Activated CD4-positive, alpha-beta T cell treated with anti-CD3 and anti-CD28 coated beads for 36 hours (primary cell): ENCODE data around the gene SMIM20. TPM values are rescaled to one million over a fixed set of nuclear protein-coding genes. Genes with fewer than 3 reads are reported as not detected.

Source experiments
- ATAC-seq: fragments of 200-7000 bp; cut with Tn5 transposase; one replicate; pipeline ENCODE4 v1.10.0; 2021; ENCODE audit warnings: mild to moderate bottlenecking, moderate library complexity
- CTCF ChIA-PET: fragments of 350-600 bp; sonication (Branson Sonifier 250); formaldehyde crosslinking; loops from one replicate; lab custom pipeline; 2021; ENCODE audit warnings: antibody characterized with exemption; lab: Charles Lee
- POLR2A ChIA-PET: fragments of 350-600 bp; sonication (Branson Sonifier 250); formaldehyde crosslinking; loops from one replicate; lab custom pipeline; 2021; ENCODE audit warnings: antibody characterized with exemption, inconsistent platforms; lab: Charles Lee
- DNase-seq: peaks from one replicate; pipeline ENCODE4 v3.0.0-alpha.2; 2020
- H3K27ac Mint-ChIP-seq: one replicate; pipeline ENCODE4 v1.8.0; 2021; ENCODE audit warnings: mixed read lengths
- H3K27me3 Mint-ChIP-seq: one replicate; pipeline ENCODE4 v1.8.0; 2021; ENCODE audit warnings: mixed read lengths
- H3K36me3 Mint-ChIP-seq: one replicate; pipeline ENCODE4 v1.8.0; 2021; ENCODE audit warnings: low read depth, mixed read lengths
- H3K4me1 Mint-ChIP-seq: one replicate; pipeline ENCODE4 v1.8.0; 2021; ENCODE audit warnings: mixed read lengths
- H3K4me3 Mint-ChIP-seq: one replicate; pipeline ENCODE4 v1.8.0; 2021; ENCODE audit warnings: mild to moderate bottlenecking, moderate library complexity, mixed read lengths
- H3K9me3 Mint-ChIP-seq: one replicate; pipeline ENCODE4 v1.8.0; 2021; ENCODE audit warnings: low read depth, mixed read lengths
- intact Hi-C, 2 experiments: fragments of 100-400 bp; cut with DNase I in 1 of 2; cut with micrococcal nuclease in 1 of 2; formaldehyde crosslinking; loops; one replicate each; pipeline versions ENCODE4 v1.14.2 to v1.15.1; 2022 to 2024; cut with DNase I, micrococcal nuclease
- total RNA-seq, 2 experiments: library from RNA; stranded (reverse); gene quantifications; one replicate each; pipeline ENCODE4 v1.2.3, GENCODE V29; 2021

SMIM20 gene
- total RNA-seq, 2 experiments from 2014 or later: 15.6 to 23.0 TPM

DNA sequence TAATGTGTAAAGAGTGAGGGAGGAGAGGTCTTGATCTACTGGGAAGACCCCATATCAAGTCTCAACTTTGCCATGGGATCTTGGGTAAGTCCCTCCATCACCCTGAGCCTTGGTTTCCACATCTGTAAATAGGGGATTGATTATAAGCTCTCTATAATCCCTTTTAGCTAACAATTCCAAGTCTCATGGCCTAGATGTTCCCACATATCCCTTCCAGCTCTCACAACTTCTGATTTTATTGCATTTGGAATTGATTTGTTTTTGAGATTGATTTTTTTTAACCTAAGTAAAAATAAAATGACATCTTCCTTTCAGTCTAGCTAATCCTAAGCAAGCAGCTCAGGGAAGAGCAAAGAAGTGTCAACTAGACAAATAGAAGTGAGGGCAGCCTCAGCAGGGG lies 29.8 kb downstream of the SMIM20 start:
- ChIA-PET POLR2A (no interaction called here), CTCF (interaction anchor here (0.8 kb wide), 2 partner anchors 12 to 16 kb away, joined by 3 read pairs; no protein-coding TSS in a partner anchor)
- intact Hi-C loops: no loop called here
- Mint-ChIP-seq H3K4me3 (no peak overlapping the region), H3K27ac (no peak overlapping the region), H3K27me3 (peaks cover 27% of the 10 kb centered on the region), H3K36me3 (peaks cover 5% of the 10 kb centered on the region), H3K4me1 (peaks cover 10% of the 10 kb centered on the region), H3K9me3 (peaks cover 2% of the 10 kb centered on the region)
- DNase-seq (no peak), ATAC-seq (no peak)

DNA sequence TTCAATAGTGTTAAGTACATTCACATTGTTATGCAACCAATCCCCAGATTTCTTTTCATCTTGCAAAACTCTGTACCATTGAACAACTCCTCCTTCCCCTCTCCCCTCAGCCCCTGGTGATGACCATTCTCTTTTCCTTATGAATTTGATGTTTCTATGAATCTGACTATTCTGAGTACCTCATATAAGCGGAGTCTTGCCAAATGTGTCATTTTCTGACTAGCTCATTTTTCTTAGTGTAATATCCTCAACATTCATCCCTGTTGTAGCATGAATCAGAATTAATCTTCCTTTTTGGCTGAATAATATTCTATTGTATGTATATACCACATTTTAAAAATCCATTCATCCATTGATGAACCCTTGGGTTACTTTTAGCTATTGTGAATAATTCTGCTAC lies 34.0 kb downstream of the SMIM20 start:
- ATAC-seq (no peak), DNase-seq (no peak)
- Mint-ChIP-seq H3K4me1 (peaks cover 10% of the 10 kb centered on the region), H3K4me3 (no peak overlapping the region), H3K27ac (no peak overlapping the region), H3K27me3 (peaks cover 31% of the 10 kb centered on the region), H3K9me3 (no peaks in the 10 kb centered on the region), H3K36me3 (no peaks in the 10 kb centered on the region)
- intact Hi-C loops: no loop called here
- ChIA-PET CTCF (interaction anchor here (0.6 kb wide), 1 partner anchor 84 kb away, joined by 3 read pairs; no protein-coding TSS in a partner anchor), POLR2A (no interaction called here)

DNA sequence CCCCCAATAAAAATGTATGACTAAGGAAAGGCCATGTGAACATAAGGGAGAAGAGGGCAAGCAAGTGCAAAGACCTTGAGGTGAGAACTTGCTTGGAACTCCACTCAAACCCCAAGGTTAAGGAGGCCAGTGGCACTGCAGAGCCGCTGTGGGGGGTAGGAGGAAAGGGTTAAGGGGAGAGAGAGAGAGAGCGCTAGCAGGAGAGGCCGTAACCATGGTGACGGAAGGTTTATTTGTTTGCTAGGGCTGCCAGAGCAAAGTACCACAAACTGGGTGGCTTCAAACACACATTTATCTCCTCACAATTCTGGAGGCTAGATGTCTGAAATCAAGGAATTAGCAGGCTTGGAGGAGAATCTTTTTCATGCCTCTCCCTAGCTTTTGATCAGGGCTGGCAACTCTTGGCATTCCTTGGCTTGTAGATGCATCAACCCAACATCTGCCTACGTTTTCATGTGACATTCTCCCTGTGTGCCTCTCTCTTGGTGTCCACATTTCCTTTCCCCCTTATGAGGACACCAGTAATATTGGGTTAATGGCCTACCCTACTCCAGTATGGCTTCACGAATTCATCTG lies 35.2 kb downstream of the SMIM20 start:
- intact Hi-C loops: no loop called here
- ChIA-PET CTCF (no interaction called here), POLR2A (no interaction called here)
- Mint-ChIP-seq H3K4me3 (no peak overlapping the region), H3K4me1 (peaks cover 10% of the 10 kb centered on the region), H3K9me3 (no peaks in the 10 kb centered on the region), H3K27ac (no peak overlapping the region), H3K27me3 (peaks cover 32% of the 10 kb centered on the region), H3K36me3 (no peaks in the 10 kb centered on the region)
- DNase-seq (no peak), ATAC-seq (no peak)

DNA sequence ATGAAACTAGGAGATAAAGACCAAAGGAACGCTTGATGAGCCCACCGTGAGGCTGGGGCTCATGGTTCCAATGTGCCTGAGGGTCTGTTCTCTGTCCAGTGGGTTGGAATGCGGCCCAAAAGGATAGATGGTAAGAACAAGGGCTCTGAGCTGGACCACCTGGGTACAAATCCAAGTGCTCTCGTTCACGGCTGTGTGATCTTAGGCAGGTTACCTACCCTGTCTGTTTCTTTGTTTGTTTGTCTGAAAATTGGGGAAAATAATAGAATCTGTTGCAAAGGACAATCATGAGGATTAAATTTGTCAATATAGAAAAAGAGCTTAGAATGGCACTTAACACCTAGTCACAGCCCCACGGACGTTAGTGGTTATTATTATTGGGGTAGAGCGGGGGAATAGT lies 36.0 kb downstream of the SMIM20 start:
- DNase-seq (no peak), ATAC-seq (no peak)
- Mint-ChIP-seq H3K27me3 (peaks cover 30% of the 10 kb centered on the region), H3K9me3 (no peaks in the 10 kb centered on the region), H3K36me3 (no peaks in the 10 kb centered on the region), H3K4me1 (peaks cover 10% of the 10 kb centered on the region), H3K27ac (no peak overlapping the region), H3K4me3 (no peak overlapping the region)
- CTCF ChIA-PET: interaction anchor here (0.7 to 0.8 kb wide), 2 partner anchors 28 to 460 kb away, joined by 3 to 5 read pairs; no protein-coding TSS in a partner anchor
- POLR2A ChIA-PET: no interaction called here
- intact Hi-C loops: no loop called here

DNA sequence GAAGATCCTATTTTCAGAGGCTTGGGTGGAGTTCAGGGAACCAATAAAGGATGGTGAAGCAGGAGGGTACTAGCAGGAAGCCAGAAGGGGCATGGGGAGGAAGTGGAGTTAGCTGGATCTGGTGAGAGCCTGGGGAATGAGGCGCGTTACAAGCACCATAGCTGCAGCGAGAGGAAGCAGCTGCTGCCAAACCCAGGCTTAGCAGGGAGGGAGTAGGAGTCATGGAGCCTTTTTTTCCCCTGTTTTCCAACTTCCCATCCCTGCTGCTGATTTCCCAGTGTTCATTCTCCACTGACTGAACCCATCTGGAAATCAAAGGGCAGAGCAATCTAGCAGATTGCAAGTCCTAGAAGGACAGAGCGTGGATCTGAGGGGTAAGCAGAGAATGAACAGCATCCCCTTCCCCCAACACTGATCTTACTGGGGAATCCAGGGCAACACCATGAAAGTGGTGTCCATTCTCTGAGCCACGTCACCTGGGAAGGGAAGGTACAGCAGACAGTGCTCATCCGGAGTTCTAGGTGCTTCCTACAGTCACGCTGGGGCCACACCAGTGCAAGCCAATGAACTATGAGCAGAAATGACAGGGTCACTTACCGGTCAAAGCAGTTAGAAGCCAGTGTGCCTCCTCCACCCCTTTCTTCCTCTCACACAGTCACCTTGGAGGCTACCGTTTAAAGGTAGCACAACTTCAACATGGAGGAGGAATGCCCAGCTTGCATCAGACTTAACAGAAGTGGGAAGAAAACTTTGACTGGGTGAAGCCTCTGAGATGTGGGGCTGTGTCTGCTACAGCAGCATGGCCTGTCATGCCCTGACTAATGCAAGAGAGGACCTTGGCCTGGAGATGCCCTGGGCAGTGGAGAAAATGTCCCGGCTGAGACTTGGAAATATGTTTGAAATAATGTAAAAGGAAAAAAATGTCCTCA lies 36.7 kb downstream of the SMIM20 start:
- peaks cover 27% of the 10 kb centered on the region for H3K27me3 Mint-ChIP-seq
- no peak for ATAC-seq
- POLR2A ChIA-PET: no interaction called here

DNA sequence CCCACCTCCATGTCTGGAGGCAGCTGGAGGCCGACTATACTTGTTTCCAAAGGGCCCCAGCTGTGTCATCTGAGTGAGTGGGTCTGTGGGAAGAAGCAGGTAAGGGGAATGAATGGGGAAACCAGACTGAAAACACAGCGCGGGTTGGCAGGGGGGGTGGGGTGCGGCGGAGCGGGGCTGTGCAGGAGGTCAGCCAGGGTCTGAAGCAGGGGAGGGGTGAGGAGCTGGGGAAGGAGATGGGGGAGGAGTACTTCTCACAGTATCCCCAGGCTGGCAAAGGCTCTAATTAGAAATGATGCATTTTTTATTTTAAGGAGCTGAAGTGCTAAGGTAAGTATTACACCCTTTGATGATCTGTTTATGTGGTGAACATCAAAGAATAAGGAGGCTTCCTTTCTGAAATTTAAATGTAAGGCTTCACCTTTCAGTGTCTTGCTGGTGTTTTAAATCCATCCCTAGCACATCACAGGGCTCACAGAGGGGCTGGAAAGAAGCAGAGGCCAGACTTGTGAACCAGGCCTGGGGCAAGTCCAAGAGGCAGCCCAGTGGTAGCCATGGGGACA lies 37.5 kb downstream of the SMIM20 start:
- Mint-ChIP-seq H3K4me3 (no peak overlapping the region), H3K27me3 (peaks cover 30% of the 10 kb centered on the region), H3K9me3 (no peaks in the 10 kb centered on the region), H3K36me3 (no peaks in the 10 kb centered on the region), H3K27ac (no peak overlapping the region), H3K4me1 (peaks cover 10% of the 10 kb centered on the region)
- DNase-seq (no peak), ATAC-seq (peak; percentile 30)
- ChIA-PET CTCF (interaction anchor here (0.6 kb wide), 1 partner anchor 464 kb away, joined by 3 read pairs; no protein-coding TSS in a partner anchor), POLR2A (no interaction called here)
- intact Hi-C loops: no loop called here

More for the DNA sequence above, 36.7 kb downstream of the SMIM20 start:
- Mint-ChIP-seq H3K4me3 (no peak overlapping the region), H3K27ac (no peak overlapping the region), H3K9me3 (no peaks in the 10 kb centered on the region), H3K36me3 (no peaks in the 10 kb centered on the region), H3K4me1 (peaks cover 10% of the 10 kb centered on the region)
- CTCF ChIA-PET: interaction anchor here (0.6 to 0.8 kb wide), 3 partner anchors 29 to 465 kb away, joined by 3 to 5 read pairs (median 3); no protein-coding TSS in a partner anchor
- intact Hi-C loops: no loop called here
- no peak for DNase-seq

DNA sequence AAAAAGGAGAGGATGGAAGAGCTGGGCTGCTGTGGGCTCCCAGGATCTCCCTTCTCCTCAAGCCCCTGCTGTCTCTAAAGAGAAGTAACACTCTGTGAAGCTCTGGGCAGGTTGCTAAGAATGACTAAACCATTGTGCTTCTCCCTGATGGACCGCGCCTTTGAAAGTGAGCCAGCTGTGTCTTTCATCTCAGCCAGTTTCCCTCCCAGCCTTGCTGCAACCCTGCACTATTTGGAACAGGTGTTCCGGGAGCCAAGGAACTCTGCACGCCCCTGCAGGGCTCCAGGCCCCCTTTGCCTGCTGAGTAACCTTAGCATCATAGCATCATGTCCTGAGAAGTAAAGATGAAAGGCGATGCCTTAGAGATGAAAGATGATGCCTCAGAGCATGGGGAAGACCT lies 39.7 kb downstream of the SMIM20 start:
- Mint-ChIP-seq H3K27ac (no peak overlapping the region), H3K27me3 (peaks cover 27% of the 10 kb centered on the region), H3K4me1 (peaks cover 10% of the 10 kb centered on the region), H3K9me3 (no peaks in the 10 kb centered on the region), H3K4me3 (no peak overlapping the region), H3K36me3 (no peaks in the 10 kb centered on the region)
- intact Hi-C loops: no loop called here
- ATAC-seq: no peak
- POLR2A ChIA-PET: no interaction called here
- no peak for DNase-seq
- CTCF ChIA-PET: interaction anchor here (0.6 to 1.1 kb wide), 2 partner anchors 28 to 559 kb away, joined by 3 to 5 read pairs; no protein-coding TSS in a partner anchor

DNA sequence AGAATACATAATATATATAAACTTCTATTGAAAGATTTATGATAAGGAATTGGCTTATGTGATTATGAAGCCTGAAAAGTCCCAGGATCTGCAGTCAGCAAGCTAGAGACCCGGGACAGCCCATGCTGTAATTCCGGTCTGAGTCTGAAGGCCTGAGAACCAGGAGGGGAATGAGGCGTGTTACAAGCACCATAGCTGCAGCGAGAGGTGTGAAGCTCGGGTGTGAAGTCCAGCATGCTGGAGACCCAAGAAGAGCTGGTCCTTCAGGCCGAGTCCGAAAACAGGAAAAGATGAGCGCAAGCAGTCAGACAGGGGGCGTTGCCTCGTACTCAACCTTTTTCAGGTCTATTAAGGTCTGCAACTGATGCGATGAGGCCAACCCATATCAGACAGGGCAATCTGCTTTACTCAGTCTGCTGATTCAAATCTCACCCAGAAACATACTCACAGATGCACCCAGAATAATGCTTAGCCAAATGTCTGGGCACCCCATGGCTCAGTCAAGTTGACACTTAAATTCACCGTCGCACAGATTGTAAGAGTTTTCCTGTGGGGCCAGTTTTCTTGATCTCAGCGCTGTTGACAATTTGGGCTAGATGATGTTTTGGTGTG lies 40.4 kb downstream of the SMIM20 start:
- H3K36me3 Mint-ChIP-seq: no peaks in the 10 kb centered on the region
- no peaks in the 10 kb centered on the region for H3K9me3 Mint-ChIP-seq
- ChIA-PET POLR2A (no interaction called here), CTCF (no interaction called here)
- H3K4me1 Mint-ChIP-seq: peaks cover 10% of the 10 kb centered on the region
- intact Hi-C loops: no loop called here
- H3K27ac Mint-ChIP-seq: no peak overlapping the region
- ATAC-seq (no peak), DNase-seq (no peak)
- no peak overlapping the region for H3K4me3 Mint-ChIP-seq
- H3K27me3 Mint-ChIP-seq: peaks cover 22% of the 10 kb centered on the region

DNA sequence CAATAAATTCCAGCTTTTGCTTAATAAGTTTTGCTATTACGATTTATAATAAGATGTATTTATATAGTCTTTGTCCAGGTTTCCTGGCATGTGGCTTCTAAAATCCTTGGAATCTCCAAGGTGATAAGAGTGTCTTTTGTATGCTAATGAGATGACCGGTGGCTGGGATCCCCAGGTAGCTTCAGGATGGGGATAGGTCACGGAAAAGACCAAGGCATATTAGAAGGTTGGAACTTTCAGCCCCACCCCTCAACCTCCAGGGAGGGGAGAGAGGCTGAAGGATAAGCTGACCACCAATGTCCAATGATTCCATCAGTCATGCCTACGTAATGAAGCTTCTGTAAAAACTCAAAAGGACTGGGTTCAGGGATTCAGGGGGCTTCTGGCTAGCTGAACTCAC lies 41.7 kb downstream of the SMIM20 start:
- H3K9me3 Mint-ChIP-seq: no peaks in the 10 kb centered on the region
- H3K27me3 Mint-ChIP-seq: peaks cover 16% of the 10 kb centered on the region
- H3K27ac Mint-ChIP-seq: no peak overlapping the region
- ATAC-seq: no peak
- peaks cover 10% of the 10 kb centered on the region for H3K4me1 Mint-ChIP-seq
- no peak overlapping the region for H3K4me3 Mint-ChIP-seq
- intact Hi-C loops: no loop called here
- no peak for DNase-seq
- no peaks in the 10 kb centered on the region for H3K36me3 Mint-ChIP-seq
- CTCF ChIA-PET: interaction anchor here (0.6 to 1.2 kb wide), 4 partner anchors 10 to 19 kb away, joined by 3 to 4 read pairs (median 3); no protein-coding TSS in a partner anchor
- POLR2A ChIA-PET: interaction anchor here (0.7 kb wide), 1 partner anchor 506 kb away, joined by 4 read pairs; no protein-coding TSS in a partner anchor

DNA sequence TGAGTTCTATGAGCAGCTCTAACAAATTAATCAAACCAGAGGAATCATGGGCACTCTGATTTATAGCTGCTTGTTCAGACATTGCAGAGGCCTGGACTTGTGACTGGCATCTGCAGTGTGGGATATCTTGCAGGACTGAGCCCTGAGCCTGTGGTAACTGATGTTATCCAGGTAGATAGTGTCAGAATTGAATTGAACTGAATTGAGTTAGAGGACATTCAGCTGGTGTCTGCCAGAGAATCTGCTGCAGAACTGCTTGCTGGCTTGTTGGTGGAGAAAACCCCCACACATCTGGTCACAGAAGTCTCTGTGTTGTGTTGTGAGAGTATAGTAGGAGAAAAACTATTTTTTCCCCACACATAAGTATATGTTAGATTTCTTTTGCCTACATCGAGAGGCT lies 42.2 kb downstream of the SMIM20 start:
- ChIA-PET CTCF (interaction anchor here (0.6 to 1.2 kb wide), 3 partner anchors 13 to 20 kb away, joined by 3 read pairs; no protein-coding TSS in a partner anchor), POLR2A (no interaction called here)
- H3K27ac Mint-ChIP-seq: no peak overlapping the region
- H3K36me3 Mint-ChIP-seq: no peaks in the 10 kb centered on the region
- no peak for DNase-seq
- H3K27me3 Mint-ChIP-seq: peaks cover 10% of the 10 kb centered on the region
- no peaks in the 10 kb centered on the region for H3K9me3 Mint-ChIP-seq
- H3K4me3 Mint-ChIP-seq: no peak overlapping the region
- intact Hi-C loops: no loop called here
- H3K4me1 Mint-ChIP-seq: peaks cover 6% of the 10 kb centered on the region
- no peak for ATAC-seq

DNA sequence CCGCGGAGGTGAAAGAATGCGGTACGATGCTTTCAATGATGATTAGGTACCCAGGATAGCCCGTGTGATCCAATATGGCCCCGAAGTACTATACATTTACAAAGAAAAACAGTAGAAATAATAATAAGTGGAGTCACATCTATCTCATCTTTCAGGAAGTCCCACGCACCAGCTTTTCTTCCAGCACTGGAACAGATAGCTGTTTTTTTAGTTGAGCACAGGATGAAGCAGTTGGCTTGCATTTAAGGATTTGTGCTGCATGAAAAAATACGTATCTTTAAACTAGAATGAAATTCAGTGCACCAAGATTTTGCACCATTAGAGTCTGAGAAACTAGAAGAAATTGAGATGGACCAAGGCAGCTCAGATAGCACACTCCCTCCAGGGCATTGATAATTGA lies 44.1 kb downstream of the SMIM20 start:
- ChIA-PET POLR2A (no interaction called here), CTCF (no interaction called here)
- H3K36me3 Mint-ChIP-seq: no peaks in the 10 kb centered on the region
- DNase-seq (no peak), ATAC-seq (no peak)
- H3K27ac Mint-ChIP-seq: no peak overlapping the region
- H3K9me3 Mint-ChIP-seq: no peaks in the 10 kb centered on the region
- intact Hi-C loops: no loop called here
- peaks cover 9% of the 10 kb centered on the region for H3K27me3 Mint-ChIP-seq
- H3K4me3 Mint-ChIP-seq: no peak overlapping the region
- no peaks in the 10 kb centered on the region for H3K4me1 Mint-ChIP-seq
